22Rv1 (cell line): ENCODE results near the gene COA1.

Experiments
- ZFX ChIP-seq: fragments of 450-650 bp; IDR thresholded peaks from 2 replicates; pipeline ENCODE4 v1.6.1; 2017; ENCODE audit warnings: antibody characterized with exemption, borderline replicate concordance
- TF ChIP-seq, protein P1 (sequence below): fragments of 450-650 bp; IDR thresholded peaks from 2 replicates; pipeline ENCODE4 v1.5.1; 2017; ENCODE audit warnings: mild to moderate bottlenecking

DNA sequence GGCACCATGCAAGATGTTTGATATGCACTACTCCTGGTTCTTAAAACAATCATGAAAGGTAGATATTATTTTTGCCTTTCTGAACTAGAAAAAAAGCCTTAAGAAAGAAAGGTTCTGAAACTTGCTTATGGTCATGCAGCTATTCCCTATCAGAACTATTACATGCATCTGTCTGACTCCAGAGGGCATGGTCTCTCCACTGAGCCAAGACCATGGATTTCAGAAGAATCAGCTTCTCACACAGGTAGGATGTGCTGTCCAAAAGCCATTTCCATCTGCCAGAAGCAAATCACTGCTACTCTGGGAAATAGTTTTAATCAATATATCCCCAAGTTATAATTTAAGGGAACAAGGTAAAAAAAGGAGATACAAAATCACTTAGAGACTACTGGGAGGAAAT, 77.0 kb downstream of the COA1 start:
- TF ChIP-seq, protein P1, sequence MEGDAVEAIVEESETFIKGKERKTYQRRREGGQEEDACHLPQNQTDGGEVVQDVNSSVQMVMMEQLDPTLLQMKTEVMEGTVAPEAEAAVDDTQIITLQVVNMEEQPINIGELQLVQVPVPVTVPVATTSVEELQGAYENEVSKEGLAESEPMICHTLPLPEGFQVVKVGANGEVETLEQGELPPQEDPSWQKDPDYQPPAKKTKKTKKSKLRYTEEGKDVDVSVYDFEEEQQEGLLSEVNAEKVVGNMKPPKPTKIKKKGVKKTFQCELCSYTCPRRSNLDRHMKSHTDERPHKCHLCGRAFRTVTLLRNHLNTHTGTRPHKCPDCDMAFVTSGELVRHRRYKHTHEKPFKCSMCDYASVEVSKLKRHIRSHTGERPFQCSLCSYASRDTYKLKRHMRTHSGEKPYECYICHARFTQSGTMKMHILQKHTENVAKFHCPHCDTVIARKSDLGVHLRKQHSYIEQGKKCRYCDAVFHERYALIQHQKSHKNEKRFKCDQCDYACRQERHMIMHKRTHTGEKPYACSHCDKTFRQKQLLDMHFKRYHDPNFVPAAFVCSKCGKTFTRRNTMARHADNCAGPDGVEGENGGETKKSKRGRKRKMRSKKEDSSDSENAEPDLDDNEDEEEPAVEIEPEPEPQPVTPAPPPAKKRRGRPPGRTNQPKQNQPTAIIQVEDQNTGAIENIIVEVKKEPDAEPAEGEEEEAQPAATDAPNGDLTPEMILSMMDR, result no peak
- no peak for TF ChIP-seq ZFX
